NCI-H446 treated with DMSO at 0.1 percent for 48 hours (cell line): ENCODE results near the gene NR6A1.

ENCODE experiments used
- DNase-seq: peaks from one replicate; lab custom pipeline; 2025; lab: John Stamatoyannopoulos, UW

The NR6A1 gene

GRCh38 chr9:124688238-124688904, 82.7 kb downstream of the NR6A1 start:
- no peak for DNase-seq

GRCh38 chr9:124686918-124687317, 84.2 kb downstream of the NR6A1 start:
- DNase-seq = no peak

- DNase-seq = no peak
Observed at GRCh38 chr9:124685217-124685616, 85.9 kb downstream of the NR6A1 start.

GRCh38 chr9:124684169-124684568, 86.9 kb downstream of the NR6A1 start:
- peak; percentile 41 for DNase-seq

- no peak for DNase-seq
Observed at GRCh38 chr9:124683043-124683442, 88.1 kb downstream of the NR6A1 start.

- no peak for DNase-seq
Observed at GRCh38 chr9:124680714-124681390, 90.3 kb downstream of the NR6A1 start.

GRCh38 chr9:124680049-124680448, 91.1 kb downstream of the NR6A1 start:
- DNase-seq = no peak

- no peak for DNase-seq
Observed at GRCh38 chr9:124676159-124676551, 95.0 kb downstream of the NR6A1 start.

GRCh38 chr9:124675261-124676158, 95.6 kb downstream of the NR6A1 start:
- no peak for DNase-seq

- no peak for DNase-seq
Observed at GRCh38 chr9:124674651-124675050, 96.5 kb downstream of the NR6A1 start.

- no peak for DNase-seq
Observed at GRCh38 chr9:124673063-124673462, 98.0 kb downstream of the NR6A1 start.

GRCh38 chr9:124671861-124672260, 99.2 kb downstream of the NR6A1 start:
- DNase-seq = no peak

- DNase-seq = no peak
Observed at GRCh38 chr9:124666642-124667041, 104.5 kb downstream of the NR6A1 start.

- no peak for DNase-seq
Observed at GRCh38 chr9:124665391-124666058, 105.6 kb downstream of the NR6A1 start.

- DNase-seq = no peak
Observed at GRCh38 chr9:124664143-124664542, 107.0 kb downstream of the NR6A1 start.

GRCh38 chr9:124663046-124663961, 107.8 kb downstream of the NR6A1 start:
- DNase-seq = no peak

- no peak for DNase-seq
Observed at GRCh38 chr9:124662561-124662960, 108.5 kb downstream of the NR6A1 start.

GRCh38 chr9:124661271-124661670, 109.8 kb downstream of the NR6A1 start:
- no peak for DNase-seq

GRCh38 chr9:124660341-124660801, 110.7 kb downstream of the NR6A1 start:
- no peak for DNase-seq

GRCh38 chr9:124659099-124659659, 111.9 kb downstream of the NR6A1 start:
- DNase-seq = peak; percentile 23
